Liver (tissue), 9 donors: Measurements from ENCODE around the gene ADAM30. TPM values are rescaled to one million over a fixed set of nuclear protein-coding genes. Genes with fewer than 3 reads are reported as not detected.

Experiments
- DNase-seq: peaks from one replicate; pipeline ENCODE4 v3.0.0-alpha.2; 2017; ENCODE audit warnings: low spot score
- H3K27ac ChIP-seq, 2 donors: one replicate each; pipeline ENCODE4 v1.7.0; 2013; ENCODE audit warnings: inconsistent platforms in 2 of 2, low read length in 2 of 2, control low read depth in 1 of 2, low read depth in 1 of 2, mild to moderate bottlenecking in 1 of 2
- H3K27me3 ChIP-seq, 4 donors: one replicate each; pipeline versions ENCODE4 v1.6.1 to v1.7.0; 2013; ENCODE audit warnings: low read length in 3 of 4, inconsistent platforms in 1 of 4, mild to moderate bottlenecking in 1 of 4, moderate library complexity in 1 of 4; ENCODE audit not compliant: control insufficient read depth in 4 of 4, insufficient read depth in 4 of 4
- H3K36me3 ChIP-seq, 4 donors: one replicate each; pipeline versions ENCODE4 v1.6.1 to v1.7.0; 2013; ENCODE audit warnings: low read length in 3 of 4, mild to moderate bottlenecking in 3 of 4, low read depth in 1 of 4, moderate library complexity in 1 of 4; ENCODE audit not compliant: control insufficient read depth in 4 of 4, insufficient read depth in 3 of 4
- H3K4me1 ChIP-seq, 4 donors: one replicate each; pipeline versions ENCODE4 v1.6.1 to v1.7.0; 2013; ENCODE audit warnings: low read length in 3 of 4, mild to moderate bottlenecking in 3 of 4, moderate library complexity in 1 of 4; ENCODE audit not compliant: control insufficient read depth in 4 of 4, insufficient read depth in 4 of 4
- H3K4me3 ChIP-seq, 3 donors: one replicate each; pipeline versions ENCODE4 v1.6.1 to v1.7.0; 2013; ENCODE audit warnings: low read length in 3 of 3, control low read depth in 1 of 3, low read depth in 1 of 3, mild to moderate bottlenecking in 1 of 3
- H3K9ac ChIP-seq, 2 donors: one replicate each; pipeline ENCODE4 v1.7.0; 2013; ENCODE audit warnings: low read length in 2 of 2, mild to moderate bottlenecking in 2 of 2, moderate library complexity in 2 of 2, control low read depth in 1 of 2, low read depth in 1 of 2
- H3K9me3 ChIP-seq, 4 donors: one replicate each; pipeline versions ENCODE4 v1.6.1 to v1.7.0; 2013; ENCODE audit warnings: low read length in 3 of 4; ENCODE audit not compliant: control insufficient read depth in 4 of 4
- ATF3 ChIP-seq: IDR thresholded peaks from 2 replicates; pipeline ENCODE4 v1.6.1; 2016; ENCODE audit warnings: antibody characterized with exemption
- FOXA1 ChIP-seq: IDR thresholded peaks from 2 replicates; pipeline ENCODE4 v1.6.1; 2016; ENCODE audit warnings: antibody characterized with exemption
- FOXA2 ChIP-seq: IDR thresholded peaks from 2 replicates; pipeline ENCODE4 v1.6.1; 2016; ENCODE audit warnings: antibody characterized with exemption
- GABPA ChIP-seq, 2 donors: IDR thresholded peaks in 1 of 2; conservative IDR thresholded peaks in 1 of 2; 2 replicates each; pipeline ENCODE4 v1.6.1; 2016; ENCODE audit warnings: antibody characterized with exemption in 2 of 2, mild to moderate bottlenecking in 1 of 2, moderate library complexity in 1 of 2
- HNF4A ChIP-seq, 2 donors: conservative IDR thresholded peaks; 2 replicates each; pipeline ENCODE4 v1.6.1; 2016; ENCODE audit warnings: antibody characterized with exemption in 2 of 2, mild to moderate bottlenecking in 2 of 2
- HNF4G ChIP-seq: IDR thresholded peaks from 2 replicates; pipeline ENCODE4 v1.6.1; 2016; ENCODE audit warnings: antibody characterized with exemption
- JUND ChIP-seq, 2 donors: IDR thresholded peaks; 2 replicates each; pipeline ENCODE4 v1.6.1; 2016; ENCODE audit warnings: antibody characterized with exemption in 2 of 2
- MAX ChIP-seq: IDR thresholded peaks from 2 replicates; pipeline ENCODE4 v1.6.1; 2016; ENCODE audit warnings: antibody characterized with exemption
- NR2F2 ChIP-seq: IDR thresholded peaks from 2 replicates; pipeline ENCODE4 v1.6.1; 2016; ENCODE audit warnings: antibody characterized with exemption
- RAD21 ChIP-seq, 2 donors: IDR thresholded peaks; 2 replicates each; pipeline ENCODE4 v1.6.1; 2016; ENCODE audit warnings: antibody characterized with exemption in 2 of 2, mild to moderate bottlenecking in 2 of 2
- REST ChIP-seq: IDR thresholded peaks from 2 replicates; pipeline ENCODE4 v1.6.1; 2016; ENCODE audit warnings: antibody characterized with exemption, mild to moderate bottlenecking
- RXRA ChIP-seq, 2 donors: IDR thresholded peaks; 2 replicates each; pipeline ENCODE4 v1.6.1; 2017 to 2018; ENCODE audit warnings: antibody characterized with exemption in 2 of 2, mild to moderate bottlenecking in 1 of 2
- TAF1 ChIP-seq: conservative IDR thresholded peaks from 2 replicates; pipeline ENCODE4 v1.6.1; 2016; ENCODE audit warnings: antibody characterized with exemption, mild to moderate bottlenecking
- YY1 ChIP-seq: IDR thresholded peaks from 2 replicates; pipeline ENCODE4 v1.6.1; 2016; ENCODE audit warnings: antibody characterized with exemption, mild to moderate bottlenecking
- ZBTB33 ChIP-seq: IDR thresholded peaks from 2 replicates; pipeline ENCODE4 v1.6.1; 2016; ENCODE audit warnings: antibody characterized with exemption
- WGBS: extraction: QIAGEN DNeasy Blood & Tissue Kit; methylation state at CpG from one replicate; pipeline ENCODE4 v1.1.7; 2013; 5-methylcytosine and 5-hydroxymethylcytosine counted together
- polyA plus RNA-seq, 2 donors: library from polyadenylated mRNA; stranded (reverse) in 1 of 2; unstranded in 1 of 2; fragments of 200-250 nt in 1 of 2; fragments of >200 nt in 1 of 2; fragmentation: Nextera tagmentation in 1 of 2; extraction: Ambion mirVana in 1 of 2; gene quantifications; one replicate each; pipeline versions ENCODE4 v1.2.1 to v1.2.3, GENCODE V29; 2013 to 2015
- total RNA-seq, 2 donors: library from RNA; depleted of rRNA; stranded (reverse); fragments of >200 nt; gene quantifications; one replicate each; pipeline ENCODE4 v1.2.3, GENCODE V29; 2014
- donor health status: healthy.
- donor health status: healthy.
- donor health status: healthy.
- donor health status: healthy.
- donor health status: healthy.

Gene ADAM30
- total and polyA plus RNA-seq, 4 donors = not detected

- TF ChIP-seq FOXA2 (no peak), YY1 (no peak), RXRA (IDR thresholded peaks at IDR 0.05) (no peak), GABPA (IDR thresholded peaks at IDR 0.05 in 1 of 2, conservative IDR thresholded peaks at IDR 0.05 in 1 of 2) (no peak), RAD21 (IDR thresholded peaks at IDR 0.05) (no peak), HNF4A (conservative IDR thresholded peaks at IDR 0.05) (no peak), ZBTB33 (no peak), TAF1 (no peak)
Observed at GRCh38 chr1:119943216-119943615, 46.9 kb upstream of the ADAM30 start (continued).

- Histone ChIP-seq H3K27ac (no peak overlapping the region), H3K27me3 (no peaks in the 10 kb centered on the region), H3K4me3 (no peak overlapping the region), H3K36me3 (peaks cover 17 to 43% (median 36%) of the 10 kb centered on the region in 4 donors), H3K4me1 (no peaks in the 10 kb centered on the region), H3K9me3 (no peaks in the 10 kb centered on the region), H3K9ac (no peak overlapping the region)
- no peak for TF ChIP-seq FOXA2
- no peak for TF ChIP-seq REST
- TF ChIP-seq JUND (IDR thresholded peaks at IDR 0.05) = no peak
- TF ChIP-seq ATF3 = no peak
- TF ChIP-seq NR2F2 = no peak
- TF ChIP-seq MAX = no peak
- no peak for TF ChIP-seq FOXA1
- TF ChIP-seq HNF4G = no peak
- no peak for TF ChIP-seq GABPA (IDR thresholded peaks at IDR 0.05 in 1 of 2, conservative IDR thresholded peaks at IDR 0.05 in 1 of 2)
- TF ChIP-seq TAF1 = no peak
- 93% methylated on average over 4 of the region's 4 CpGs for WGBS
- DNase-seq = no peak
Observed at GRCh38 chr1:119941392-119941791, 45.1 kb upstream of the ADAM30 start.

- peaks cover 19 to 49% (median 42%) of the 10 kb centered on the region in 4 donors for H3K36me3 ChIP-seq
- no peaks in the 10 kb centered on the region for H3K9me3 ChIP-seq
Observed at GRCh38 chr1:119940697-119941096, 44.4 kb upstream of the ADAM30 start.

More at GRCh38 chr1:119940697-119941096, 44.4 kb upstream of the ADAM30 start:
- TF ChIP-seq HNF4G (no peak), GABPA (IDR thresholded peaks at IDR 0.05 in 1 of 2, conservative IDR thresholded peaks at IDR 0.05 in 1 of 2) (no peak)
- no peaks in the 10 kb centered on the region for H3K27me3 ChIP-seq
- H3K4me1 ChIP-seq = no peaks in the 10 kb centered on the region
- H3K4me3 ChIP-seq = no peak overlapping the region
- no peak overlapping the region for H3K27ac ChIP-seq
- DNase-seq = no peak
- no peak overlapping the region for H3K9ac ChIP-seq
